GM23338 (cell line): ENCODE data around the gene GPANK1. TPM values are rescaled to one million over a fixed set of nuclear protein-coding genes. Genes with fewer than 3 reads are reported as not detected.

ENCODE experiments used
- ATAC-seq: fragments of 200-7000 bp; cut with Tn5 transposase; 3 replicates; pipeline ENCODE4 v1.9.1; 2020
- DNase-seq: peaks from one replicate; pipeline ENCODE4 v3.0.0-alpha.2; 2015; ENCODE audit warnings: low spot score
- H2AFZ ChIP-seq: fragments of 200-600 bp; sonication (generic); 2 replicates; pipeline ENCODE4 v1.8.0; 2016; ENCODE audit warnings: antibody characterized with exemption, mild to moderate bottlenecking, moderate library complexity
- H3F3A ChIP-seq: fragments of 200-600 bp; sonication (generic); replicated peaks from 2 replicates; pipeline ENCODE4 v1.8.0; 2017; ENCODE audit warnings: antibody characterized with exemption, mixed run types, low read depth
- H3K27ac ChIP-seq: fragments of 200-600 bp; sonication (generic); 2 replicates; pipeline ENCODE4 v1.6.1; 2016; ENCODE audit warnings: low read depth
- H3K27me3 ChIP-seq: fragments of 200-600 bp; sonication (generic); 2 replicates; pipeline ENCODE4 v1.8.0; 2016; ENCODE audit warnings: mild to moderate bottlenecking, mixed run types, moderate library complexity; ENCODE audit not compliant: insufficient read depth
- H3K36me3 ChIP-seq: fragments of 200-600 bp; sonication (generic); 2 replicates; pipeline ENCODE4 v1.8.0; 2016; ENCODE audit warnings: mild to moderate bottlenecking; ENCODE audit not compliant: insufficient read depth
- H3K4me1 ChIP-seq: fragments of 200-600 bp; sonication (generic); 2 replicates; pipeline ENCODE4 v1.8.0; 2016; ENCODE audit warnings: mild to moderate bottlenecking, moderate library complexity; ENCODE audit not compliant: insufficient read depth
- H3K4me2 ChIP-seq: fragments of 200-600 bp; sonication (generic); 2 replicates; pipeline ENCODE4 v1.7.1; 2017; ENCODE audit warnings: mixed run types
- H3K4me3 ChIP-seq: fragments of 200-600 bp; sonication (generic); 2 replicates; pipeline ENCODE4 v1.6.1; 2016; ENCODE audit warnings: mixed run types
- H3K79me2 ChIP-seq: fragments of 200-600 bp; sonication (generic); replicated peaks from 2 replicates; pipeline ENCODE4 v1.8.0; 2017; ENCODE audit warnings: mild to moderate bottlenecking; ENCODE audit not compliant: insufficient read depth
- H3K9me2 ChIP-seq: fragments of 200-600 bp; sonication (generic); 2 replicates; pipeline ENCODE4 v1.8.0; 2017; ENCODE audit not compliant: insufficient read depth
- H4K20me1 ChIP-seq: fragments of 200-600 bp; sonication (generic); replicated peaks from 2 replicates; pipeline ENCODE4 v1.8.0; 2017; ENCODE audit warnings: mild to moderate bottlenecking; ENCODE audit not compliant: insufficient read depth
- H3K27ac Mint-ChIP-seq: 2 replicates; pipeline ENCODE4 v1.8.0; 2020; ENCODE audit warnings: inconsistent platforms, mild to moderate bottlenecking, moderate library complexity, mixed read lengths
- H3K27me3 Mint-ChIP-seq: 3 replicates; pipeline ENCODE4 v1.8.0; 2022; ENCODE audit warnings: low read depth, mild to moderate bottlenecking, moderate library complexity, mixed read lengths, inconsistent platforms; ENCODE audit not compliant: insufficient read depth, poor library complexity
- H3K36me3 Mint-ChIP-seq: 3 replicates; pipeline ENCODE4 v1.8.0; 2021; ENCODE audit warnings: low read depth, mild to moderate bottlenecking, inconsistent platforms, moderate library complexity, mixed read lengths
- H3K4me1 Mint-ChIP-seq: 3 replicates; pipeline ENCODE4 v1.8.0; 2020; ENCODE audit warnings: mild to moderate bottlenecking, inconsistent platforms, mixed read lengths
- H3K4me3 Mint-ChIP-seq: 3 replicates; pipeline ENCODE4 v1.8.0; 2021; ENCODE audit warnings: moderate library complexity, mild to moderate bottlenecking, inconsistent platforms, mixed read lengths
- H3K9me3 Mint-ChIP-seq: 3 replicates; pipeline ENCODE4 v1.8.0; 2020; ENCODE audit warnings: moderate library complexity, mild to moderate bottlenecking, inconsistent platforms, mixed read lengths
- CTCF ChIP-seq, 2 experiments: fragments of 200-600 bp in 1 of 2; sonication (generic) in 1 of 2; conservative IDR thresholded peaks; 2 replicates each; pipeline versions ENCODE4 v1.5.1 to v1.6.1; 2016 to 2017; ENCODE audit warnings: antibody characterized with exemption in 2 of 2, low read depth in 2 of 2, mild to moderate bottlenecking in 2 of 2, moderate library complexity in 1 of 2
- ETS1 ChIP-seq: IDR thresholded peaks from 2 replicates; pipeline ENCODE4 v1.6.1; 2016; ENCODE audit warnings: antibody characterized with exemption
- JUNB ChIP-seq: IDR thresholded peaks from one replicate; pipeline ENCODE4 v1.6.1; 2016; ENCODE audit warnings: antibody characterized with exemption; ENCODE audit not compliant: unreplicated experiment
- NANOG ChIP-seq: IDR thresholded peaks from 2 replicates; pipeline ENCODE4 v1.6.1; 2016; ENCODE audit warnings: antibody characterized with exemption, borderline replicate concordance
- POLR2AphosphoS5 ChIP-seq: IDR thresholded peaks from 2 replicates; pipeline ENCODE4 v1.6.1; 2016; ENCODE audit warnings: antibody characterized with exemption, low read depth
- REST ChIP-seq: IDR thresholded peaks from one replicate; pipeline ENCODE4 v1.6.1; 2018; ENCODE audit warnings: antibody characterized with exemption; ENCODE audit not compliant: unreplicated experiment
- ZNF331 ChIP-seq: fragments of 250-450 bp; sonication (Bioruptor Pico); IDR thresholded peaks from 2 replicates; pipeline ENCODE4 v1.5.0; 2020; ENCODE audit warnings: low read depth, mild to moderate bottlenecking, moderate library complexity
- polyA plus RNA-seq: library from polyadenylated mRNA; unstranded; fragments of >200 nt; fragmentation: Nextera tagmentation; extraction: Ambion mirVana; gene quantifications from 2 replicates; pipeline ENCODE4 v1.2.1, GENCODE V29; 2016
- total RNA-seq: library from RNA; depleted of rRNA; stranded (reverse); fragments of >200 nt; shearing (Covaris generic); gene quantifications from 2 replicates; pipeline ENCODE4 v1.2.3, GENCODE V29; 2014

GPANK1 gene
- total and polyA plus RNA-seq, 2 experiments from 2014 or later = 27.1 to 49.2 TPM

GRCh38 chr6:31683591-31683990 lies 18.8 kb upstream of the GPANK1 start:
- ATAC-seq = peak; percentile 11
- H3K4me2 ChIP-seq = peak overlapping the region; percentile 98
- peaks cover 7% of the 10 kb centered on the region for H3K4me1 ChIP-seq
- peak overlapping the region; percentile 70 for H3K4me3 ChIP-seq
- H3K9me2 ChIP-seq = no peaks in the 10 kb centered on the region
- Mint-ChIP-seq H3K27me3 (peaks cover 31% of the 10 kb centered on the region), H3K9me3 (no peaks in the 10 kb centered on the region; the same call in 1 of the 3 replicates), H3K4me3 (peak overlapping the region; percentile 74), H3K27ac (no peak overlapping the region), H3K36me3 (peaks cover 5% of the 10 kb centered on the region; the same call in 2 of the 3 replicates), H3K4me1 (peaks cover 14% of the 10 kb centered on the region)
- peaks cover 18% of the 10 kb centered on the region for H3K27me3 ChIP-seq
- H3K36me3 ChIP-seq = no peaks in the 10 kb centered on the region
- H3K79me2 ChIP-seq = no peaks in the 10 kb centered on the region
- no peak overlapping the region for H3K27ac ChIP-seq
- TF ChIP-seq ZNF331 (CRISPR knock-in tag) = no peak
- no peak for TF ChIP-seq JUNB
- no peak for TF ChIP-seq ETS1
- no peak for TF ChIP-seq NANOG
- TF ChIP-seq POLR2AphosphoS5 = no peak
- H2AFZ ChIP-seq = peak overlapping the region; percentile 5; the same call in 1 of the 2 replicates
- peaks cover 11% of the 10 kb centered on the region; the same call in 1 of the 2 replicates for H3F3A ChIP-seq
- no peaks in the 10 kb centered on the region for H4K20me1 ChIP-seq
- peak; percentile 47 for DNase-seq

GRCh38 chr6:31681135-31681671 lies 16.4 kb upstream of the GPANK1 start:
- DNase-seq = peak; percentile 81
- peaks cover 7% of the 10 kb centered on the region for H3K4me1 ChIP-seq
- H3K27ac Mint-ChIP-seq = no peak overlapping the region
- H3K79me2 ChIP-seq = no peaks in the 10 kb centered on the region
- H3K27ac ChIP-seq = no peak overlapping the region
- peak overlapping the region; percentile 74 for H3K4me3 Mint-ChIP-seq
- peak; percentile 48 for ATAC-seq
- peaks cover 18% of the 10 kb centered on the region for H3K27me3 ChIP-seq
- H3K4me1 Mint-ChIP-seq = peaks cover 17% of the 10 kb centered on the region
- peak overlapping the region; percentile 99 for H2AFZ ChIP-seq
- peak overlapping the region; percentile 75 for H3K4me3 ChIP-seq
- H4K20me1 ChIP-seq = no peaks in the 10 kb centered on the region
- H3K9me3 Mint-ChIP-seq = no peaks in the 10 kb centered on the region; the same call in 1 of the 3 replicates
- H3K27me3 Mint-ChIP-seq = peaks cover 35% of the 10 kb centered on the region
- peaks cover 1% of the 10 kb centered on the region; the same call in 2 of the 3 replicates for H3K36me3 Mint-ChIP-seq
- H3F3A ChIP-seq = peaks cover 11% of the 10 kb centered on the region; the same call in 1 of the 2 replicates
- H3K36me3 ChIP-seq = no peaks in the 10 kb centered on the region
- peak overlapping the region; percentile 98 for H3K4me2 ChIP-seq
- H3K9me2 ChIP-seq = no peaks in the 10 kb centered on the region
- TF ChIP-seq CTCF (conservative IDR thresholded peaks at IDR 0.05; ENCODE audit: low read depth in 2 of 2) (no peak; a peak in 1 of 4 replicates), REST (no peak), ETS1 (no peak)
